Measurements from ENCODE around the gene ZFHX3. TPM values are rescaled to one million over a fixed set of nuclear protein-coding genes. Genes with fewer than 3 reads are reported as not detected.

Gene ZFHX3
- total and polyA plus RNA-seq, 2 of the 8 experiments (the other 6 are each of a cell fraction or from before 2014, with no cell fraction given), result 0.08 to 0.99 TPM

- FAIRE-seq (peak; percentile 39), DNase-seq (ENCODE audit: low read depth in 1 of 2, low spot score in 2 of 2) (peak in 1 of 2 experiments; percentile 98)
- Histone ChIP-seq H3K79me2 (ENCODE audit: control insufficient read depth in 1 of 2, insufficient read depth in 2 of 2, low read length in 2 of 2) (no peaks in the 10 kb centered on the region), H2BK12ac (ENCODE audit: low read depth, low read length) (no peak overlapping the region), H2BK5ac (ENCODE audit: low read depth, low read length) (no peak overlapping the region), H2BK120ac (replicated peaks; ENCODE audit: low read depth, low read length) (no peak overlapping the region), H3K18ac (ENCODE audit: extremely low read depth, low read length) (no peak overlapping the region), H3K14ac (ENCODE audit: insufficient read length) (no peak overlapping the region), H3K23ac (ENCODE audit: insufficient read length) (no peak overlapping the region), H3K27ac (ENCODE audit: low read depth, low read length) (no peak overlapping the region), H3K23me2 (ENCODE audit: low read depth, low read length) (no peaks in the 10 kb centered on the region), H3K27me3 (replicated peaks in 1 of 4; ENCODE audit: control insufficient read depth in 3 of 4, extremely low read depth in 1 of 4, insufficient read depth in 3 of 4, low read length in 3 of 4) (no peaks in the 10 kb centered on the region), H2BK15ac (ENCODE audit: low read length) (no peak overlapping the region), H3K36me3 (ENCODE audit: control insufficient read depth in 2 of 4, insufficient read depth in 4 of 4, low read length in 3 of 4) (no peaks in the 10 kb centered on the region; a peak in 1 of 8 replicates), H2BK20ac (ENCODE audit: low read length) (no peak overlapping the region), H4K20me1 (replicated peaks in 1 of 2; ENCODE audit: control insufficient read depth in 1 of 2, insufficient read depth in 2 of 2, low read length in 2 of 2) (no peaks in the 10 kb centered on the region), H4K5ac (ENCODE audit: insufficient read length, low read depth, low read length) (no peak overlapping the region), H3K4me1 (replicated peaks in 1 of 4; ENCODE audit: control insufficient read depth in 3 of 4, insufficient read depth in 4 of 4, low read length in 3 of 4) (no peaks in the 10 kb centered on the region; a peak in 1 of 7 replicates), H4K91ac (replicated peaks; ENCODE audit: insufficient read length, low read length) (no peak overlapping the region), H3K79me1 (ENCODE audit: low read depth, low read length) (no peaks in the 10 kb centered on the region), H3K4me3 (ENCODE audit: extremely low read depth in 1 of 4, insufficient read depth in 2 of 4, low read depth in 3 of 4, low read length in 4 of 4) (no peak overlapping the region), H2AFZ (ENCODE audit: low read length) (no peak overlapping the region), H3K9ac (replicated peaks in 1 of 4; ENCODE audit: extremely low read depth in 1 of 4, low read depth in 3 of 4, low read length in 3 of 4) (no peak overlapping the region), H2AK5ac (ENCODE audit: low read depth, low read length) (no peak overlapping the region), H3K9me3 (ENCODE audit: insufficient read depth in 2 of 2, low read depth in 1 of 2, low read length in 1 of 2) (no peaks in the 10 kb centered on the region), H3K4ac (replicated peaks; ENCODE audit: insufficient read length, low read depth, low read length) (no peak overlapping the region), H3K56ac (replicated peaks; ENCODE audit: insufficient read length, low read depth, low read length) (no peak overlapping the region), H3K4me2 (ENCODE audit: insufficient read depth in 1 of 2, low read depth in 2 of 2, low read length in 2 of 2) (no peak overlapping the region), H4K8ac (ENCODE audit: extremely low read depth, insufficient read depth, low read length) (no peak overlapping the region)
- POLR2A ChIA-PET (ENCODE audit: partially characterized antibody), result no interaction called here
- CTCF ChIA-PET (ENCODE audit: partially characterized antibody), result interaction anchor here (0.5 to 20.6 kb wide), 92 partner anchors 8 to 1763 kb away, joined by 3 to 376 read pairs (median 4); no protein-coding TSS in a partner anchor
- 50% methylated on average over 13 of the region's 13 CpGs; no CpG with 5 or more reads in 1 of the 2 experiments for WGBS, 2 experiments (ENCODE audit: extremely low coverage in 1 of 2, insufficient coverage in 1 of 2, insufficient read length in 1 of 2, insufficient replicate concordance in 2 of 2, low coverage in 1 of 2, low lambda C conversion rate in 2 of 2, missing lambda C conversion rate in 1 of 2)
- TF ChIP-seq GTF2F1 (IDR thresholded peaks at IDR 0.05; ENCODE audit: borderline replicate concordance, low read depth, low read length) (no peak), KDM1A (IDR thresholded peaks at IDR 0.05; ENCODE audit: borderline replicate concordance, low read length) (no peak), BCL11A (IDR thresholded peaks at IDR 0.05; ENCODE audit: low read depth in 2 of 2, low read length in 2 of 2) (no peak), RAD21 (IDR thresholded peaks at IDR 0.05 in 1 of 2, conservative IDR thresholded peaks at IDR 0.05 in 1 of 2; ENCODE audit: low read depth in 2 of 2, low read length in 2 of 2) (peak; percentile 92 to 93), ATF2 (IDR thresholded peaks at IDR 0.05; ENCODE audit: low read length) (no peak), E2F6 (IDR thresholded peaks at IDR 0.05) (no peak)
- TF ChIP-seq, protein P1, sequence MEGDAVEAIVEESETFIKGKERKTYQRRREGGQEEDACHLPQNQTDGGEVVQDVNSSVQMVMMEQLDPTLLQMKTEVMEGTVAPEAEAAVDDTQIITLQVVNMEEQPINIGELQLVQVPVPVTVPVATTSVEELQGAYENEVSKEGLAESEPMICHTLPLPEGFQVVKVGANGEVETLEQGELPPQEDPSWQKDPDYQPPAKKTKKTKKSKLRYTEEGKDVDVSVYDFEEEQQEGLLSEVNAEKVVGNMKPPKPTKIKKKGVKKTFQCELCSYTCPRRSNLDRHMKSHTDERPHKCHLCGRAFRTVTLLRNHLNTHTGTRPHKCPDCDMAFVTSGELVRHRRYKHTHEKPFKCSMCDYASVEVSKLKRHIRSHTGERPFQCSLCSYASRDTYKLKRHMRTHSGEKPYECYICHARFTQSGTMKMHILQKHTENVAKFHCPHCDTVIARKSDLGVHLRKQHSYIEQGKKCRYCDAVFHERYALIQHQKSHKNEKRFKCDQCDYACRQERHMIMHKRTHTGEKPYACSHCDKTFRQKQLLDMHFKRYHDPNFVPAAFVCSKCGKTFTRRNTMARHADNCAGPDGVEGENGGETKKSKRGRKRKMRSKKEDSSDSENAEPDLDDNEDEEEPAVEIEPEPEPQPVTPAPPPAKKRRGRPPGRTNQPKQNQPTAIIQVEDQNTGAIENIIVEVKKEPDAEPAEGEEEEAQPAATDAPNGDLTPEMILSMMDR (IDR thresholded peaks at IDR 0.05; ENCODE audit: control extremely low read depth in 1 of 3, insufficient read depth in 1 of 3, low read depth in 1 of 3, low read length in 3 of 3), result peak; percentile 95 to 99 (median 97)
These were observed 215.2 kb downstream of the ZFHX3 start for GRCh38 chr16:72832621-72833248.
